ENCODE results near the gene RNF144B.

- TF ChIP-seq CBX1 (IDR thresholded peaks at IDR 0.05; ENCODE audit: low read depth): no peak
- no peak for TF ChIP-seq MAFG (tag; conservative IDR thresholded peaks at IDR 0.05)
- TF ChIP-seq ELK1 (CRISPR knock-in tag; IDR thresholded peaks at IDR 0.05): no peak
- no peak for TF ChIP-seq PHF8 (IDR thresholded peaks at IDR 0.05; ENCODE audit: borderline replicate concordance, low read length)
- no peak for TF ChIP-seq ARID1B (IDR thresholded peaks at IDR 0.05)
- TF ChIP-seq TSHZ1 (CRISPR knock-in tag; IDR thresholded peaks at IDR 0.05): no peak
- TF ChIP-seq ZBTB17 (CRISPR knock-in tag; IDR thresholded peaks at IDR 0.05): no peak
- TF ChIP-seq TEAD1 (CRISPR knock-in tag; IDR thresholded peaks at IDR 0.05): no peak
- no peak for TF ChIP-seq CTCF (IDR thresholded peaks at IDR 0.05 in 2 of 3, conservative IDR thresholded peaks at IDR 0.05 in 1 of 3; ENCODE audit: insufficient read depth in 2 of 3, low read depth in 1 of 3, low read length in 3 of 3)
- TF ChIP-seq MLX (CRISPR knock-in tag; conservative IDR thresholded peaks at IDR 0.05): no peak
- no peak for TF ChIP-seq ESRRA (IDR thresholded peaks at IDR 0.05; ENCODE audit: borderline replicate concordance, low read depth)
- TF ChIP-seq E2F4 (CRISPR knock-in tag; IDR thresholded peaks at IDR 0.05; ENCODE audit: low read depth): no peak
Measured at GRCh38 chr6:18339599-18339998, 47.6 kb upstream of the RNF144B start.

Data from K562 (cell line).